ENCODE measurements around the gene B4GALNT2.
"Not testable (repeated sequence)": the region's sequence is repeated elsewhere in the genome, so short reads cannot be mapped to it uniquely, and the experiment has no call there.

B4GALNT2 gene, protein sequence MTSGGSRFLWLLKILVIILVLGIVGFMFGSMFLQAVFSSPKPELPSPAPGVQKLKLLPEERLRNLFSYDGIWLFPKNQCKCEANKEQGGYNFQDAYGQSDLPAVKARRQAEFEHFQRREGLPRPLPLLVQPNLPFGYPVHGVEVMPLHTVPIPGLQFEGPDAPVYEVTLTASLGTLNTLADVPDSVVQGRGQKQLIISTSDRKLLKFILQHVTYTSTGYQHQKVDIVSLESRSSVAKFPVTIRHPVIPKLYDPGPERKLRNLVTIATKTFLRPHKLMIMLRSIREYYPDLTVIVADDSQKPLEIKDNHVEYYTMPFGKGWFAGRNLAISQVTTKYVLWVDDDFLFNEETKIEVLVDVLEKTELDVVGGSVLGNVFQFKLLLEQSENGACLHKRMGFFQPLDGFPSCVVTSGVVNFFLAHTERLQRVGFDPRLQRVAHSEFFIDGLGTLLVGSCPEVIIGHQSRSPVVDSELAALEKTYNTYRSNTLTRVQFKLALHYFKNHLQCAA

DNA sequence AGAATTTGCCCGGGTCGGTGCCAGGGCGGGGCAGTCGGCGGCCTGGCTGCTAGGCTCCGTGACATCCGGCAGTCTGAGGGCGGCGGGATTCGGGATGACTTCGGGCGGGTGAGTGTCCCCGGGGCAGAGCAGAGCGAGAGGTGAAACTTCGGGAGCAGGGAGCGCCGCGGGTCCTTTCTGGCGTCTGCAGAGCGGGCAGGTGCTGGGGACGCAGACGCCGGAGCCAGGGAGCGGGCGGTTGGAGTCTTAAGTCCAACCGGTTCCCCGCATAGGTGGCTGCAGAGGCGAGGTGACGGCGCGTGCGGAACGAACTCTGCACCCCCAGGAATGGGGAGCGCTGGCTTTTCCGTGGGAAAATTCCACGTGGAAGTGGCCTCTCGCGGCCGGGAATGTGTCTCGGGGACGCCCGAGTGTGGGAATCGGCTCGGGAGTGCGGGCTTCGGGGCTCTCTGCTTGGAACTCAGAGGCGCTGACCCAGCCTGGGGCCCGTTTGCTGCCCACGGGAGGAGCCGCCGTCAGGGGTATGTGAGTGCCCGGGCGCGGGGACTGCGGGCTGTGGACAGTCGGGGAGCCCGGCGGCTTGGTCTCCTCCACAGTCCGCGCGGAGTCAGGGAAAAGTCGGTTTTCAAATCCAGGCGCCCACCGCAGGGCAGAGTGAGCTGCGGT lies at the start of gene B4GALNT2:
Gene B4GALNT2 (plus strand): TSS at position 71 of the 666 bp plus-strand sequence. CDS start 24 bp downstream, at position 95.
- TF ChIP-seq, protein P1, sequence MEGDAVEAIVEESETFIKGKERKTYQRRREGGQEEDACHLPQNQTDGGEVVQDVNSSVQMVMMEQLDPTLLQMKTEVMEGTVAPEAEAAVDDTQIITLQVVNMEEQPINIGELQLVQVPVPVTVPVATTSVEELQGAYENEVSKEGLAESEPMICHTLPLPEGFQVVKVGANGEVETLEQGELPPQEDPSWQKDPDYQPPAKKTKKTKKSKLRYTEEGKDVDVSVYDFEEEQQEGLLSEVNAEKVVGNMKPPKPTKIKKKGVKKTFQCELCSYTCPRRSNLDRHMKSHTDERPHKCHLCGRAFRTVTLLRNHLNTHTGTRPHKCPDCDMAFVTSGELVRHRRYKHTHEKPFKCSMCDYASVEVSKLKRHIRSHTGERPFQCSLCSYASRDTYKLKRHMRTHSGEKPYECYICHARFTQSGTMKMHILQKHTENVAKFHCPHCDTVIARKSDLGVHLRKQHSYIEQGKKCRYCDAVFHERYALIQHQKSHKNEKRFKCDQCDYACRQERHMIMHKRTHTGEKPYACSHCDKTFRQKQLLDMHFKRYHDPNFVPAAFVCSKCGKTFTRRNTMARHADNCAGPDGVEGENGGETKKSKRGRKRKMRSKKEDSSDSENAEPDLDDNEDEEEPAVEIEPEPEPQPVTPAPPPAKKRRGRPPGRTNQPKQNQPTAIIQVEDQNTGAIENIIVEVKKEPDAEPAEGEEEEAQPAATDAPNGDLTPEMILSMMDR (IDR thresholded peaks at IDR 0.05; ENCODE audit: borderline replicate concordance, insufficient read depth, low read depth, low read length): no peak
- no peak within 1 kb of the TSS for H3K4me3 ChIP-seq (ENCODE audit: low read depth, low read length)

DNA sequence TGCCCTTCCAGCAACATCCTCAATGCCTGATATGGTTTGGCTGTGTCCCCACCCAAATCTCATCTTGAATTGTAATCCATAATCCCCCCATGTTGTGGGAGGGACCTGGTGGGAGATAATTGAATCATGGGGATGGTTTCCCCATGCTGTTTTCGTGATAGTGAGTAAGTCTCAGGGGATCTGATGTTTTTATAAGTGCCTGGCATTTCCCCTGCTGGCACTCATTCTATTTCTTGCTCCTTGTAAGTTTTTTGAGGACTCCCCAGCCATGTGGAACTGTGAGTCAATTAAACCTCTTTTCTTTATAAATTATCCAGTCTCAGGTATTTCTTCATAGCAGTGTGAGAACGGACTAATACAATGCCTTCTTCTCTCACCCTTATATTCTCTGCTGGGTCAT lies 47.5 kb upstream of the B4GALNT2 start:
- H3K4me3 ChIP-seq (ENCODE audit: low read depth, low read length): not testable (repeated sequence)

DNA sequence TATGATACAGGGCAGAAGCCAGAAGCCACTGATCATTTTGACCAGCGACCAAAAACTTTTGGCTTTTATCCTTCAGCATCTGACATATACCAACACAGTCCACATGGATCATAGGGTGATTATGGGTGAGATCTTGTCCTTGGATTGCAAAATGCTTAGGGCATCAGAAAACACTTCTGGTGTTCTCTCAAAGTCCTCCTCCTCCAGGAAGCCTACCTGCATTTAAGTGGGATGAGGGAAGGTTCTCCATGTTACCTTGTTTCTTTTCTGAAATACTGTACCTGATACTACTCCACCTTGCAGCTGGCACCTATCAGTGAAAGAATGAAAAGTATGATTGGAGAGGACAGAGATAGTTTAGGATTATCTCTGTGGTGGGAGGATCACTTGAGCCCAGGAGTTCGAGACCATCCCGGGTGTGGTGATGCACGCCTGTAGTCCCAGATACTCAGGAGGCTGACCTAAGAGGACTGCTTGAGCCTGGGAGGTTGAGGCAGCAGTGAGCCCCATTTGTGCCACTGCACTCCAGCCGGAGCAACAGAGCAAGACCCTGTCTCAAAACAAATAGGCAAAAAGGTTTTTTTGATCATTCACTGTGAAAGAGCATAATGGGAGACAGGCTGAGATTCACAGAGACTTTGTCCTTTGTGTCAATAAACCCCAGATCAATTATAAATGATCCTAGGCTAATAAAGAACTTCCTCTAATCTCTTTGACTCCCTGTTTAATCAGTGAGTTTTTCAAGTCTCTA lies 46.8 kb upstream of the B4GALNT2 start:
- H3K4me3 ChIP-seq (ENCODE audit: low read depth, low read length): no peak overlapping the region
- TF ChIP-seq, protein P1 (IDR thresholded peaks at IDR 0.05; ENCODE audit: borderline replicate concordance, insufficient read depth, low read depth, low read length): no peak

DNA sequence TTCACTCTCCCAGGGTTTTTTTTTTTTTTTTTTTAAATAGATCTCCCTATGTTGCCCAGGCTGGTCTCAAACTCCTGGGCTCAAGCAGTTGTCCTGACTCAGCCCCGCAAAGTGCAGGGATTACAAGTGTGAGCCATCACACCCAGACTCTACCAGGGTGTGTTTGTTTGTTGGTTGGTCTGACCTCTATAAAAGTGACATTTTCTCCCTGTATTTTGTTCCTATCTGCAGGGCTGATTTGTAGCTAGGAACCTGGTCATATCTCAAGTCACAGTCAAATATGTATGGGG lies 46.3 kb upstream of the B4GALNT2 start:
- TF ChIP-seq, protein P1 (IDR thresholded peaks at IDR 0.05; ENCODE audit: borderline replicate concordance, insufficient read depth, low read depth, low read length): no peak
- no peak overlapping the region for H3K4me3 ChIP-seq (ENCODE audit: low read depth, low read length)

DNA sequence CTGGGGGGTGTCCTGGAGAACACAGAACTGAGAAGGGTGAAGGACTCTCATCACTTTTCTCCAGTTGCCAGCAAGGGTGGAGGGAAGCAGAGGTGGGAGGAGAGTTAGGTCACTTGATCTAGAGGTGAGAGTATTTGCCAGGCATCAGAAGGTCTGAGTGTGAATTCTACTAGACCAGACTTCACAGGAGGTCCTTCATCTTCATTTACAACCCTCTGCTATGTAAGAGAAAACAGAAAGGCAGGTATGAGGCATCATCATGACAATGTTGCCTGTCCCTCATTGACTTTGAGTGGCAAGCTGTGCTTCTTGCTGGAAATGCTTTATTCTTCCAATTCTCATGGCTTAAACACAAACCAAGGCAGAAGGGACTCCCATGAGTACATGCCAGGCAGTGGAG lies 45.9 kb upstream of the B4GALNT2 start:
- no peak overlapping the region for H3K4me3 ChIP-seq (ENCODE audit: low read depth, low read length)
- TF ChIP-seq, protein P1 (IDR thresholded peaks at IDR 0.05; ENCODE audit: borderline replicate concordance, insufficient read depth, low read depth, low read length): no peak

DNA sequence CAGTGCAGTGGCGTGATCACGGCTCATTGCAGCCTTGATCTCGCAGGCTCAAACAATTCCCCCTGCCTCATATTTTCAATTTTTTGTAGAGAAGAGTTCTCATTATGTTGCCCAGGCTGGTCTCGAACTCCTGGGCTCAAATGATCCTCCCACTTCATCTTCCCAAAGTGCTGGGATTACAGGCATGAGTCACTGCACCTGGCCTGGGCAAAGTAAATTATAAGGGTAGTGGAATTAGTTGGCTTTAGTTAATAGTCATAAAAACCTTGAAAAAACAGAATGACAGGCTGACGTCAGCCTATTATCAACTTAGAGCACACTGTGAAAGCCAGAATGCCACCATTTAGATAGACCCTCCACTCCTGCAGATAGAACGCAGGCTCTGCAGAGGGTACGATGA lies 43.5 kb upstream of the B4GALNT2 start:
- H3K4me3 ChIP-seq (ENCODE audit: low read depth, low read length): no peak overlapping the region
- TF ChIP-seq, protein P1 (IDR thresholded peaks at IDR 0.05; ENCODE audit: borderline replicate concordance, insufficient read depth, low read depth, low read length): no peak

DNA sequence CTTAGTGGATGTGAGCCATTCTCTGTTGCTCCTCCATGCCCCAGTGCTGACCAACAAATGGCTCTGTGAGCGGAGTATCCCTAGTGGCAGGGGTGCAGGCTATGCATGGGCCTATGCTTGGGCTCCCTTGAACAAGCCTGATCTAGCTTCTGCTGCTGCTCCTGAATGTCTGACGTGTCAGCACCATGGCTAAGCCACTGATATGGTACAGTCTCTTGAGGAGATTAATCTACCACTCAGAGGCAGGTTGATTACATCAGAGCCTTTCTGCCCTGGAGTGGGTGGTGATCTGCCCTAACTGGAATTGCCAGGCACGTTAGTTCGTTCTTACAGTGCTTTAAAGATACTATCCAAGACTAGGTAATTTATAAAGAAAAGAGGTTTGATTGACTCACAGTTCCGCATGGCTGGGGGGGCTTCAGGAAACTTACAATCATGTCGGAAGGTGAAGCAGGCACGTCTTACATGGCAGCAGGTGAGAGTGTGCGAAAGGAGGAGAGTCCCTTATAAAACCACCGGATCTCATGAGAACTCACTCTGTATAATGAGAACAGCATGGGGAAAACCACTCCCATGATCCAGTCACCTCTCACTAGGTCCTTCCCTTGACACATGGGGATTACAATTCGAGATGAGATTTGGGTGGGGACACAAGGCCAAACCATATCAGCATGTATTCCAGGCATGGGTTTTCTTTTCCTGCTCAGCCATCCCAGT lies 41.5 kb upstream of the B4GALNT2 start:
- TF ChIP-seq, protein P1 (IDR thresholded peaks at IDR 0.05; ENCODE audit: borderline replicate concordance, insufficient read depth, low read depth, low read length): no peak
- no peak overlapping the region for H3K4me3 ChIP-seq (ENCODE audit: low read depth, low read length)

Measured in GM12875 (cell line).